ENCODE data around the gene C1GALT1.
A peak's percentile ranks its signal among the peaks of the same experiment; 100 is the strongest.
"Not testable (repeated sequence)": the region's sequence is repeated elsewhere in the genome, so short reads cannot be mapped to it uniquely, and the experiment has no call there.

Gene C1GALT1

DNA sequence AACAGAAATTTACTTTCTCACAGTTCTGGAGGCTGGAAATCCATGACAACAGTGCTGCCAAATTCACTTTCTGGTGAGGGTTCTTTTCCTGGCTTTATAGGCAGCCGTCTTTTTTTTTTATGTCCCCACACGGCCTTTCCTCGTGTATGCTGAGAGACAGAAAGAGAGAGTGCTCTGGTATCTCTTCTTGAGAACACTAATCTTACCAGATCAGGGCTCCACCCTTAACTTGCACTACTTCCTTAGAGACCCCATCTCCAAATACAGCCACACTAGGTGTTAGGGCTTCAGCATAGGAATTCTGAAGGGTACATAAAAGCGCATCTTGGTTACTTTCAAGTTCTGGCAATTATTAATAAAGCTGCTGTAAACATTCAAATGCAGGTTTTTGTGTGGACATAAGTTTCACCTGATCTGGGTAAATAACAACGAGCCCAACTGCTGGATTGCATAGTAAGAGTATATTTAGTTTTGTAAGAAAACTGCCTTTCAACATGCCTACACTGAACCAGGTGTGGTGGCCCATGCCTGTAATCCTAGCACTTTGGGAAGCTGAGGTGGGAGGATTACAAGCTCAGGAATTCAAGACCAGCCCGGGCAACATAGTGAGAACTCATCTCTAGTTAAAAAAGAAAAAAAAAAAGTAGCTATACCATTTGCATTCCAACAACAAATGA lies 8.2 kb upstream of the C1GALT1 start:
- no peak for DNase-seq

DNA sequence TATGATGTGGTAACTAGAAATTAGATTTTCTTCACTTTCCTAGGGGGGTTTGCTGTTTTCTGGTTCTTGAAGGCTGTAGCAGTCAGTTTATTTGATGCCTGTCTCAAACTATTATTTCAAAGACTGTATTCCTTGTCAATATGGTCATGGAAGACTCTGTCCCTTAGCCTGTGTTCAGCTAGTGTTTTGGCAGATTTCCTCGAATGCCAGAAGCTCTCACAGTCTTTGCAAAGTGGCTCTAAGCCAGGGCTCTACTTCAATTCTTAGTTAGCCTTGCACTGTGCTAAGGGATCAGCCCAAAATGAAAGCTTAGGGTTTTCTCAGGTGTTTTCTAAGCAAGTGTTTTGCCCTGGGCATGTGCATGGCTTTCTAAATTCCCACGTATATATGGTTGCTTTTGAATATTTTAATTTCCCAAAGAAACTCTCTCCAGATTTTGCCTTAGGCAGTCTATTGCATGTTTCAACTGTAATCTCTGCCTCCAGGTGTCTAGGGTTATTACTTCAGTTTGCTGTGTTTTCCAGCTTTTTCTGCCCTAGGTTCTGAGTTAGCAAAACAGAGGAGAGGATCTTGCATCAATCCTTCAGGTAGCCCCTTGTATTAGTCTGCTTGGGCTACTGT lies 7.2 kb upstream of the C1GALT1 start:
- DNase-seq, result no peak

DNA sequence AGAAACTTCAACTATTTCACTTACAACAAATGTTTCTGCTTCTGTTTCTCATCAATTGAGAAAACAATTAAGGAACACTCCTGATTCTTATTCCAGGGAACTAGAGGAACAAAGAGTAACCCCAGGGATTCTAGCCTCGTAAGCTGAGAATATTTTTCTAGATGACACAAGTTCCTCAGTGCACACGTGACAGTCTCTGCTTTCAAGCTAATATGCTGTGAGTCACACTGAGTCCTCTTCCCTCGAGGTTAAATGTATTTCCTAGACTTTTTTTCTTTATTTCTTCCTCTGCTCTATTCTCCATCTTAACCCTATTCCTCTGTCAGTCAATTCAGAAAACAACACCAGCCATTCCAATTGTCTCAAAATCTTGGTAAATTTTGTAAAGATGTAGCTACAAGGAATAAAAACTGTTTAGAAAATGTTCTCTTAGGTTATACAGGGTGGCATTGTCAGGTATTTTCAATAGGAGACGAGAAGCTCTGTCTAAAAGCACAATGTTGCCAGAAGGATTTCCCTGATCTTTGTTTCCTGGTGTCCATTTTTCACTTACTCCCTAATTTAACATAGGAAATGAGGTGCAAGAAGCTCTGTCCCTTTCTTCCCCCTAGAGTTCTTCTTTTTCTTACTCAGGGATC lies 5.8 kb upstream of the C1GALT1 start:
- no peak for DNase-seq

DNA sequence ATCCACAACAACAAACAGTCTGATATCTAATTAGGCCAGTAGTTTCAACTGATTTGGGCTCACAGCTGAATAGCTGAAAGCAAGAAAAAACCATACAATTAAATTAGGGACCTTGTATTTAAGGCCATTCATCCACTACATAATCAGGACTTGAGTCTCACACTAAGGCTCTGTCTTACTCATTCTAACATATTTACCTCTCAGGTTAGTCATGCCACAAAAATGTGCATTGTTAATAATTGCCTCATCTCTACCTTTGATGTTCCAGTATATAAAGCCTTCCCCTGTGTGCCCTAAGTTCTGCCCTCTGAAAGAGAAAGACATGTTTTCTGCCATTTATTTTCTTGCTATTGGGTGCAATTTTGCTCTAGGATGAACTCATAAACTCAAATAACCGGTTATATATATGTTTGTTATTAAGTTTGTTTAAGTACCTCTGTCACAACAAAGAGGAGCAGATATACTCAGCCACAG lies 5.3 kb upstream of the C1GALT1 start:
- no peak for DNase-seq

DNA sequence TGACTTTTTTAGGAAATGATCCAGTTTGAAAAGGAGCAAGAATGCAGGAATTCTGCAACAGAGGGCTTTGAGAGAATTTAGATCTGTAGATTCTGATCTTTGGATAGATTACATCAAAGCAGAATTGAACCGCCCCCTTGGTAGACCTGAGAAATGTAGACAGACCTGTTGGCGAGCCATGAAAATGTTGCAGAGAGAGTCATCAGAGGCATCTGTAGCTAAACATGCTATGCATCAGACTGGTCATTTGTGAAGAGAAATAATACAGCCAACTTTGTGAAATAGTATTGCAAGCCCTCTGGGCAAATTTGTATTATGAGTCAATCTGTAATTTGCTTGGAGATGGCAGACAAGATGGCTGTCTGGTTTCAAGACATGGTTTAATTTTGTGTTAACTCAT lies 4.3 kb upstream of the C1GALT1 start:
- DNase-seq, result no peak

DNA sequence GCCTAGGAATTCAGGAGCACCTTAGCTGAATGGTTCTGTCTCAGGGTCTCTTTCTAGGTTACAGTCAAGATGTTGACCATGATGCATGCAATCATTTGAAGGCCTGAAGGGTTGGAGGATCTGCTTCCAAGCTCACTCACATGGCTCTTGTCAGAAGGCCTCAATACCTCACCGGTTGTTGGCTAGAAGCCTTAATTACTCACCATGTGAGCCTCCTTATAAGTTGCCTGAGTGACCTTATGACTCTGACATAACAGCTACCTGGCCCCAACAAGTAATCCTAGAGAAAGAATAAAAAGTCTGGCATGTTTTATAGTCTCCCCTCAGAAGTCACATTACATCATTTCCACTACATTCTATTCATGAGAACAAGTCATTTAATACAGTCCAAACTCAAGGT lies 3.4 kb upstream of the C1GALT1 start:
- no peak for DNase-seq

DNA sequence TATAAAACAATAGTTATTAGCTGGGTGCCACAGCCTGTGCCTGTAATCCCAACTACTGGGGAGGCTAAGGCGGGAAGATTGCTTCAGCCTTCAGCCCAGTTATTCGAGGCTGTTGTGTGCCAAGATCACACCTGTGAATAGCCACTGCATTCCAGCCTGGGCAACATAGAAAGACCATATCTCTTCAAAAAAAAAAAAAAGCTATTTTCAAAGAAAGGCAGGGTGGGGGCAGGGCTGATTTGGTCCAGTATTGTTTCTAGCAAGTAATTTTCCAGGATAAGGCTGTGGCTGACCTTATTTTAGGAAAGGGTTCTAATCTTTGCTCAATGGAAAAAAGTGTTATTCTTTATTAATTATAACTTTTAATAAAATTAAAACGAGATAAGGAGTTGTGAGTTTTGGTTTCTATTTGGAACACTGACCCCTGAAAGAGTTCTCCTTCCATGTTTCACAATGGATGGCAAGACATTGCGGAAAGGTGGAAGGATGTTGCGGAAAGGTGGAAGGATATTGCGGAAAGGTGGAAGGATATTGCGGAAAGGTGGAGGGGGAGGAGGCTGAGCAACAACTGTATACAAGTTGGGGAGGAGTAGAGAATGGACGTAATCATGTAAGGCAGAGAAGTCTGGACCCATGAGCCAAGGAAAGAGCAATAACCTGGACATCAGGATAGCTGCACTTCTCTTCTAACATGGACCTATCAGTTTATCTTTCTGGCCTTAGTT lies 1.5 kb upstream of the C1GALT1 start:
- no peak for DNase-seq

DNA sequence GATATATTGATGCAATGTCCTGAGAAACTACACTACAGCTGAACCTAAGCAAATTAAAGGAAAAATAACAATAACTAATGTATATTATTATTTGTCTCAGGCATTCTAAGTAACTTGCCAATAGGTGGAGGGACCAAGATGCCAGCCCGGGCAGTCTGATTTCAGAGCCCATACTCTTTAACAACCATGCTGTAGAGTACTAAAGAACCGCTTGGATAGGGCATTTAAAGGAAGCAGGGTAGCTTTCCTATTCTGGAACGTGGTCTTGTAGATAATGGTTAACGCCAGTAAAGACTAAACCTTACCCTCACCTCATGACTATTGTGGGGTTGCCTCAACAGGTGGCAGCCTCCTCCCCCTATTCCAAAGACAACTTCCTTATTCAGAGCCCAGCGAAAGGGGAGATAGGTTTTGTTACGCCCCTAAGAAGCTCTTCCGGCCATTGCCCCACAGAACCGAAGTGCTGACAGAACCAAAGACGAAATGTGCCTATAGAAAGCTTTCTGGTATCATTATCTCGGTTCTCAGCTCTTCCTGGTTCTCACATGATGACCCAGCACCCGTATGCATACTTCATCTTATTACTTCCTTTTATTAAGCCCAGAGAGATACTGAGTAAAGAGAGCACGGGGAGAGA lies 707 bp upstream of the C1GALT1 start:
- peak; percentile 61 for DNase-seq

DNA sequence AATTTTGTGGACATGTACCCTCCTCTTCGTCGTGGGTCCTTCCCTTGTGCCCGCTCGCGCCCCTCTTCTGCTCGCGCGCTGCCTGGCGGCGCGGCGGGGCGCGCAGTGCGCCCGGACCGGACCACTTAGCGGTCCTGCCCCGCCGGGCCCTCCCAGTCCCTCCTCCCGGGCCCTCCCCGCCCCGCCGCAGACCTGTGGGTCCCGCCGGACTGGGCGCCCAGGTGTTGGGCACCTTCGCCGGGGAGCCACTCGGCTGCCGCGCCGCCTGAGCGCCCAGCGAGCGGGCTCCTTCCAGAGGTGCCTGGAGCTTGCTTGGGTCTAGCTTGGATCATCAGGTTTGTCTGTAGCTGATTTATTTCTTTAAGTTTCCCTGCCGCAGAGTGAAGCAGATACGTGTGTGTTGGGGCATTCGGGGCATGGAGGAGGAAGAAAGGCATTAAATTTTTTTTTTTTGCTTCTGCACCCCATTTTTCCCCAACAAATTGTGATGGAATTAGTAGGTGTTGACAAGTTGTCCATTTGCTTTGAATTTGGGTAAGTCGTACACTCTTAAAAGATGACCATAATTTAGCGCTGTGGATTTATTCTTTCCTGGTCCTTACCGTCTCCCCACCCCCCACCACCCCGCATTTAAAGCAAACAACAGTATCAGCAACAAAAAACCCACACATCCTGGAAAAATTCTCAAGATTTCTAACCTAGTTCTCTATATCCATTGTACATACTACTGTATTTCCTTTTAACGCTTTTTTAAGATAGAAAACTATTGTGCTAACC lies 905 bp downstream of the C1GALT1 start:
- DNase-seq, result peak; percentile 75

DNA sequence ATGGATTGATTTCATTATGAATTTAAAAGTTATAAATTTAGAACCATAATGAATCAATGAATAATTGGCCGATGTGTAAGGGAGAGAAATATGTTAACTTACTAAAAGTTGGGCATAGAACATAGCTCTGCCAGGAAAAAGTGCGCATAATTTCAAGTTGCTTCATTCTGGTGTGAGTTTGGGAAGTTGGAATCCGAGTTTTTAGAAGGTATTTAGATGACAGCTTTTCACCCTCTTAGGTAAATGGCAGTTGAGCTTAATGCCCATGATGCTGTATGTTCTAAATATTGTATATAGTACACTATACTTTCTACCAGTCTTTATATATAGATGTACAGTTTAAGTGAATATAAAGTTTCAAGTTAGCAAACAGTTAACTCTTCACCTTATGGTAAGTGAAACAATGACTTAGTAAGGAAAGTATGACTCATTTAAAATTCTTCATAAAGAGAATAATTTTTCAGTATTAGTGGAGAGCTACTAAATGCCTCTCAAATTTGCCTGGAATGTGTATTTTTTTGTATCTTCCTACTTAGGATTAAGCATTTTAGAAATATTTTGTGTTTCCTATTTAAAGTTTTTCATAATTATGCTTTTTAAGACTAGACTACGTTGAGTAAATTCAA lies 1.6 kb downstream of the C1GALT1 start:
- DNase-seq, result no peak

DNA sequence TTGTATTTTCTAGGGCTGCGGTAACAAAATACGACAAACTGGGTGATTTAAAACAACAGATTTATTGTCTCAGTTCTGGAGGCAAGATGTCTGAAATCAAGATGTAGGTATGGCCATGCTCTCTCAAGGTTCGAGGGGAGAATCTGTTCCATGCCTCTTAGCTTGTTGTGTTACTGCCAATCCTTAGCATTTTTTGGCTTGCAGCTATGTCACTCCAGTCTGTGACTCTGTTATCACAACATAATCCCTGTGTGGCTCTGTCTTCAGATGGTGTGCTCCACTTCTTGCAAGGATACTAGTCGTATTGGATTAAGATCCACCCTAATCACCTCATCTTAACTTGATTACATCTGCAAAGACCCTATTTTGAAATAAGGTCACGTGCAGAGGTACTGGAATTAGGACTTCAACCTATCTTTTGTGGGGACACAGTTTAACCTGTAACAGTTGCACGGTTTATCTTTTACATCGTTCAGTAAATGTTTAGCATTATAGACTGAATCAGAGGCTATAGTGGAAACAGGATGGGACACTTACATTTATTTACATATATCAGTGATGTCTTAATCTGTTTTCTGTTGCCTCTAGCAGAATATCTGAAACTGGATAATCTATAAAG lies 3.1 kb downstream of the C1GALT1 start:
- no peak for DNase-seq

DNA sequence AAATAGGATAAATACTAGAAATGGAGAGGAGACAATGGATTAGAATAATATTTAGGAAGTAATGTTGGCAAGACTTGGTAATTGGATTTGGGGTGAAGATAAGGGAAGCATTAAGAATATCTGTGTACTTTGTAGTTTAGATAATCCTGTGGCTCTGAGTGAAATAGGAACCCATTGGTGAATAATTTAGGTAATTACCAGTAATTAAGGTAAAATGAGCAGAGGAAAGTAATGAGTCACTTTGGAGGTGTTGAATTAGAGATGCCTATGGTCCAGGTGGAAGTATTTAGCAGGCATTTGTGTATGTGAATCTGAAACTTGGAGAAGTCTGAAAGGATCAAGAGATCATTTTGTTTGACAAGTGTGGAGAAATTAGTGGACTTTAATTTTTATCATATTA lies 5.7 kb downstream of the C1GALT1 start:
- no peak for DNase-seq

DNA sequence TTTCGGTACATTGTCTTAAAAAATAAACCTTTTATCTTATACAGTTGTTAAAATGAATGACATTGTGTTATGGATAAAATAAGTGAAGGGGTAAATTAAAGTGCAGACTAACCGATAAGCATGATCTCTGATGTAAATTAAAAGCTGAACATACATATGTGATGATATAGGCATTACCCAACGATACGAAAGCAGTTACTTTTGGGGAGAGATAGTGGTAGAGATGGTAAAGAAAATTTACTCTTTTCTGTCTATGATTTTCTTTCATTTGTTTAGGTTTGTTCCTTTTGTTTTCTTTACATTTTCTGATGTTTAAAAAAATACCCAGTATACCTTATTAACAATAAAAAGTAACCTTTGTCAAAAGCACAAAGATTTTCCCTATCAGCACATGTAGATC lies 6.4 kb downstream of the C1GALT1 start:
- DNase-seq, result no peak

DNA sequence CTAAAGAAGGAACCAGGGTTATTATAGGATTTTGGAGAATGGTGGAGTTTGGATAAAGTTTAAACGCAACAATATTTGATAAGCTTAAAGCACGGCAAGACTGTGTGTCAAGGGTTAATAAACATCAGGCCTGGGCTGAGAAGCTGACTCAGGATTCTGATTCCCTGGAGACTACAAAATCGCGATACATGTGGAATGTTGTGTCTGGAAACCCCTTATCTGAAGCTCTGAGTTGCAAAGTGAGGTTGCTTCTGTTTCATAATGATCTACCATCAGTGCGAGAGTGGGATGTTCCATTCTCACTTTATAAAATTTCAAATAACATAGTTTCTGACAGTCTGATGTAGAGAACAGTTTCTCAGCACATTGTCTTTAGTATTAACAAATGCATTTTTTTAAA lies 7.8 kb downstream of the C1GALT1 start:
- DNase-seq, result no peak

DNA sequence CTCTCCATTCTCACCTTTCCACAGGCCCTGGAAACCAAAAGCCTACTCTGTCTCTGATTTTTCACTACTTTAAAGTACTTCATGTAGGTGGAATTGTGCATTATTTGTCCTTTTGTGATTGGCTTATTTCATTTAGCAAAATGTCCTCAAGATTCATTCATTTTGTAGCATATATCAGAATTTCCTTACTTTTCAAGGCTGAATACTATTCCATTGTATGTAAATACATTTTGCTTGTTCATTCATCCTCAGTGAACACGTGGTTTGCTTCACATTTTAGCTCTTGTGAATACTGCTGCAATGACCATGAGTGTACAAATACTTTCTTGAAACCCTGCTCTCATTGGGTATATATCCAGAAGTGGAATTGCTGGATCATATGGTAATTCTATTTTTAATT lies 8.8 kb downstream of the C1GALT1 start:
- DNase-seq, result no peak

DNA sequence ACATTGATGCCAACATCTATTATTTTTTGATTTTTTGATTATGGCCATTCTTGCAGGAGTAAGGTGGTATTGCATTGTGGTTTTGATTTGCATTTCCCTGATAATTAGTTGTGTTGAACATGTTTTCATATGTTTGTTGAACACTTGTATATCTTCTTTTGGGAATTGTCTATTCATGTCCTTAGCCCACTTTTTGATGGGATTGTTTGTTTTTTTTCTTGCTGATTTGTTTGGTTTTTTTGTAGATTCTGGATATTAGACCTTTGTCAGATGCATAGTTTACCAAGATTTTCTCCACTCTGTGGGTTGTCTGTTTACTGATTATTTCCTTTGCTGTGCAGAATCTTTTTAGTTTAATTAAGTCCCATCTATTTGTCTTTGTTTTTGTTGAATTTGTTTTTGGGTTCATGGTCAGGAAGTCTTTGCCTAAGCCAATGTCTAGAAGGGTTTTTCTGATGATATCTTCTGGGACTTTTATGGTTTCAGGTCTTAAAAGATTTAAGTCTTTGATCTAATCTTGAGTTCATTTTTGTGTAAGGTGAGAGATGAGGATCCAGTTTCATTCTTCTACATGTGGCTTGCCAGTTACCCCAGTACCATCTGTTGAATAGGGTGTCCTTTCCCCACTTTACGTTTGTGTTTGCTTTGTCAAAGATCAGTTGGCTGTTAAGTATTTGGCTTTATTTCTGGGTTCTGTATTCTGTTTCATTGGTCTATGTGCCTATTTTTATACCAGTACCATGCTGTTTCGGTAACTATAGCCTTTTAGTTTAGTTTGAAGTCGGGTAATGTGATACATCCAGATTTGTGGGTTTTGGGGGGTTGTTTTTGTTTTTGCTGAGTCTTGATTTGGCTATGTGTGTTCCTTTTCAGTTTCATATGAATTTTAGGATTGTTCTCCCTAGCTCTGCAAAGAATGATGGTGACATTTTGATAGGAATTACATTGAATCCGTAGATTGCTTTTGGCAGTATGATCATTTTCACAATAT lies 10.7 kb downstream of the C1GALT1 start:
- not testable (repeated sequence) for DNase-seq

DNA sequence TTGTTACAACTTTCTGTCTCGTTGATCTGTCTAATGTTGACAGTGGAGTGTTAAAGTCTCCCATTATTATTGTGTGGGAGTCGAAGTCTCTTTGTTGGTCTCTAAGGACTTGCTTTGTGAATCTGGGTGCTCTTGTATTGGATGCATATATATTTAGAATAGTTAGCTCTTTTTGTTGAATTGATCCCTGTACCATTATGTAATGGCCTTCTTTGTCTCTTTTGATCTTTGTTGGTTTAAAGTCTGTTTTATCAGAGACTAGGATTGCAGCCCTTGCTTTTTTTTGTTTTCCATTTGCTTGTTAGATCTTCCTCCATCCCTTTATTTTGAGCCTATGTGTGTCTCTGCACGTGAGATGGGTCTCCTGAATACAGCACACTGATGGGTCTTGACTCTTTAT lies 17.2 kb downstream of the C1GALT1 start:
- not testable (repeated sequence) for DNase-seq

DNA sequence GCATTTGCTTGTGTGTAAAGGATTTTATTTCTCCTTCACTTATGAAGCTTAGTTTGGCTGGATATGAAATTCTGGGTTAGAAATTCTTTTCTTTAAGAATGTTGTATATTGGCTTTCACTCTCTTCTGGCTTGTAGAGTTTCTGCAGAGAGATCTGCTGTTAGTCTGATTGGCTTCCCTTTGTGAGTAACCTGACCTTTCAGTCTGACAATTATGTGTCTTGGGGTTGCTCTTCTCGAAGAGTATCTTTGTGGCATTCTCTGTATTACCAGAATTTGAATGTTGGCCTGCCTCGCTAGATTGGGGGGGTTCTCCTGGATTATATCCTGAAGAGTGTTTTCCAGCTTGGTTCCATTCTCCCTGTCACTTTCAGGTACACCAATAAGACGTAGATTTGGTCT lies 17.9 kb downstream of the C1GALT1 start:
- not testable (repeated sequence) for DNase-seq

DNA sequence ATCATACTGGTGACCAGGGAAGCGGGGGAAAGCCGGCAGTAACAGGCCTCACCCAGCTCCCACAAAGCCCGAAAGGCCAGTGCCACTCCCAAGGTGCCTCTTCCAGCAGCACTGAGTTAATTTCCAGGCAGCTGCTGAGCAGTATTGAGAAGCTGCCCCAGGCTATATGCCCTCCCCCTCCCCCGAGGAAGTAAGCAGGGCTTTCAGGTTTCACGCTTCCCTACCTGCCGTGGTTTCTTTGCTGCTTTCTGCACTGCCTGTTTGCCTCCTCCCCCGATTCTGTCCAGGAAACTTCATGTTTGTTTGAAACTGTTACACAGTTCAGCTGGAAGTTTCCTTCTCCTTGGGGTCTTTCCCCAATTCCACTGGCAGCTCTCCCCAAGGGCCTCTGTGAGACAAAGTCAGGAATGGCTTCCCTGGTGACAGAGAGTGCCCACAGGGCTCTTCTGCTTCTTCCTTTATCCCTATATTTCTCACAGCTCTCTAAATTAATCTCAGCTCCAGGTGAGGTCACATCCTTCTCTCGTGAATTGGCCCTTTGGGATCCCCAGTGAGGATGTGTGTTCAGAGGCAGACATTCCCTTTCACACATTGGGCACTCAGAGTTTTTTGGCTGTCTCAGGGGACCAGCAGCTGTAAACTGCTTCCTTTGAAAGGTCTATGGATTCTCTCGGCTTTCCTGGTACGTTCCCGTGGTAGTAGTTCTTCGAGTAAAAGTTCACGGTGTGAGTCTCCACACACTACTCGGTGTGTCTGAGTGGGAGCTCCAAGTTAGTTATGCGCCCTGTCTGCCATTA lies 19.4 kb downstream of the C1GALT1 start:
- peak; percentile 58 for DNase-seq
